DMS53 treated with DMSO at 0.1 percent for 48 hours (cell line): ENCODE data around the gene SSRP1.
A peak's percentile ranks its signal among the peaks of the same experiment; 100 is the strongest.

Experiments used
- DNase-seq: peaks from one replicate; lab custom pipeline; 2025; ENCODE audit not compliant: unreplicated experiment; lab: John Stamatoyannopoulos, UW

The SSRP1 gene

GRCh38 chr11:57318178-57318577, 17.5 kb downstream of the SSRP1 start:
- DNase-seq = no peak

GRCh38 chr11:57316017-57316416, 19.7 kb downstream of the SSRP1 start:
- no peak for DNase-seq

DNA sequence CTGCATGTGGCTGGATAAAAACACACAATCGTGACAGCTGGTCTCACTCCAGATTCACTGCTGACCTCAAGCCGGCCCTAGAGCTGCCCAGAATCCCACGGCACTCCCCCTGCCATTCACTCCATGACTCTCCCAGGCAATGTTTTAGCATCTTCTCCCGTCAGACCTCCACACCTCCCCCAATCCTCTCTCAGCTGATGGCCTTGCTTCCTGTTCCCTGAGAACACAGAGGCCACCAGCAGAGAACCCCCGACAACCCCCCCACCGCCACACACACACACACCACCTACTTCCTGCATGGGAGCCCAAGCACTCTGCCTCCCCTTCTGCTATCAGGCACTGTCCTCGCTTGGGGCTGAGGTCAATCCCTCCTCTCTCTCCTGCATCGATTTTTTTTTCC, 20.2 kb downstream of the SSRP1 start:
- no peak for DNase-seq

GRCh38 chr11:57314221-57314973, 21.3 kb downstream of the SSRP1 start:
- no peak for DNase-seq

- no peak for DNase-seq
These were observed 21.9 kb downstream of the SSRP1 start for GRCh38 chr11:57313788-57314135.

DNA sequence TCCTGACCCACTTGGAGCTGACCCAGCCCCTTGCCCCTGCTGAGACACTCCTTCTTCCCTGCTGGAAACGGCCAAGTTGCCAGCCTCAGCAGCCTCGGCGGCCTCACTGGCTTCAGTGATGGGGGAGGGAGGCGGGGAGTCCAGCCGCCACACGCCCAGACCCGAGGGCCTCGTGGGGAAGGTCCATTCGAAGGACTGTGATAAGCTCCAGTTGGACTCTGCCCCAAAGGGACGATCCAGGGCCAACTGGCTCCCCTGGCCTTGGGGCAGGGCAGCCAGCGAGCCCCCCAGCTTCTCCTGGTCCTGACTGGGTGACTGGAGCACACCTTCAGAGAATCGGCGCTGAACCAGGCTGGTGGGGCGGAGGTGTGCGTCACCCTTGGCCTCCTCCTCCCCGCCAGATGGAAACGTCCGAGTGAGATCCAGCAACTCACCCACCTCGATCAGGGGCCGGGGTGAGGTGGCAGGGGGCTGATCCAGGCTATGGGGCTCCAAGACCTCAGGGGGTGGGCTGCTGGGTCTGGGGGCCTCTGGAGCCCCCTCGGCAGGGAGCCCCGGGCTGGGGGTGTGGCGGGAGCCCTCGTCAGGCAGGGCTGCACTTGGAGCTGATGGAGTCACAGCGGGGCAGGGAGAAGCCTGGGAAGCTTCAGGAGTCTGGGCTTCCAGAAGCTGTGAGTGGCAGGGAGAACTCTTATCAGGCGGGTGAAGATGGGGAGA, 22.5 kb downstream of the SSRP1 start:
- DNase-seq = no peak

- no peak for DNase-seq
These were observed 23.1 kb downstream of the SSRP1 start for GRCh38 chr11:57312511-57313021.

- DNase-seq = peak; percentile 29
These were observed 24.4 kb downstream of the SSRP1 start for GRCh38 chr11:57311109-57311936.

DNA sequence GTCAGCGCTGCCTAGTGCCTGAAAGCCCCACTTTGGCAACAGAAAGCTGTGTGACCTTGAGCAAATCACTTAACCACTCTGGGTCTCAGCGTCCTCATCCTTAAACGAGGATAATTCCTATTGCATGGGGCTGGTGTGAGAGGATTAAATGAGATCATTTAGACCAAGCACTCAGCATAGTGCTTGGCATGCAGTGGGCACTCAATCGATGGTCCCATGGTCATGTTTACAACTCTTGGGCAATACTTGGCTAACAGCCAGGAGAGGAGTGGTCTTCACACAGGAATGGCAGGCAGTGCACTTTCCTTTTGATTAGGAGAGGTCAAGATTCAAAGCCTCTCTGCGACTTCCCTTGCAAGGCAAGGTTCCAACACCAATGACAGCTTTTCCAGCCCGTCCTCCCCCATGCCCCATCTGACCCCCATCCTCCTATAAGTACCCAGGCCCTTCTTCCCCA, 25.0 kb downstream of the SSRP1 start:
- no peak for DNase-seq

GRCh38 chr11:57310091-57310490, 25.6 kb downstream of the SSRP1 start:
- DNase-seq = no peak

GRCh38 chr11:57309106-57310059, 26.3 kb downstream of the SSRP1 start:
- no peak for DNase-seq

- no peak for DNase-seq
These were observed 27.1 kb downstream of the SSRP1 start for GRCh38 chr11:57308426-57309060.

DNA sequence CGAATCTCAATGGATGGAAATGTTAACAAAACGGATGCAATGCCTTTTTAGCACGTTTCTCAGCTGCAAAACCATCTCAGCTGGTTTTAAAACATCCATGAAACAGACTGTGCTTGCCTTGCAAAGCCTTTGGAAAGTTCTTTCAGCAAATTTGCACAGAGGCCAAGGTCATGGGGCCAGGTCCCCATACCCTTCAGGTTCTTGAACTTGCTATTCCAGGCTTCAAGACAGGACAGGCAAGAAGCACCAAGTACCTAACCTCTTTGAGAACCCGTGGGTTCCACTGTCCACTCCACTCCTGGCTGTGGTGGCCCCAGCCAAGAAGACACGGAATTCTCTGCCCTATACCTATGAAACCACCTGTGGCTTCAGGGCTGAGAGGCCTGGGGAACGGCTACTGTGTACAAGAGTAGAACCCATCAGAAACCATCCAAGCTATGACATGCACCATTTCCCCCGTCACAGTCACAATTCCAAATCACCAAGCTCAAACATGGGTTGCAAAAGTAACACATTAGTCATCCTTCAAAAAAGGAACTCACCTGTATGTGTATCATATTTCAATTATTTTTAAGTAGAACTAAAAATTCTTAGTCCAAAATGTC, 27.9 kb downstream of the SSRP1 start:
- DNase-seq = no peak

GRCh38 chr11:57306940-57307565, 28.6 kb downstream of the SSRP1 start:
- no peak for DNase-seq

DNA sequence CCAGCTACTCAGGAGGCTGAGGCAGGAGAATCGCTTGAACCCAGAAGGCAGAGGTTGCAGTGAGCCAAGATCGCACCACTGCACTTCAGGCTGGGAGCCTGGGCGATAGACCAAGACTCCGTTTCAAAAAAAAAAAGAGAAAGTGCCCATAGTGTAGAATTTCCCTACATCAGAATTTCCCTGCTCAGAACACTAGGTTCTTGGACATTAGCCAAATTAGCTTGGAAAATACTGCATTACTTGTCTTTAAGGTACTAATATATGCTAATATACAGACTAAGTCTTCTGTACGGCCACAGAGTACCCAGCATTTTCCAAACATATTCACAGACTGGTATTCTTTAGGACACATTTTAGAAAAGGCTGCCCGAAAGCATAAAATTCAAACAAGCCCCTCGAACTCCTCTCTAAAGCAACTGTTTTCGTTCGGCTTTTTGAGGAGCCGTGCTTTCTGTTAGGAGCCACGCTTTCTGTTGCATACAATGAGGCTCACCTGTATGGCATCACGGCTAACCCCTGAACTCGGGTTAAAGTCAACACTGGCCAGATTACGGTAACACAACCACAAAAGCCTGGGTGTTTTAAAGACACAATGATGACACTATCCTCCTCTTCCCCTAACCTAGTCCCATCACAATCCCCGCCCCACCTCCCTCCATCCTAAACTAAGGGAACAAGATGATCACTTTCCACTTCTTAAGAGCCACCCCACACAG, 29.4 kb downstream of the SSRP1 start:
- DNase-seq = no peak

DNA sequence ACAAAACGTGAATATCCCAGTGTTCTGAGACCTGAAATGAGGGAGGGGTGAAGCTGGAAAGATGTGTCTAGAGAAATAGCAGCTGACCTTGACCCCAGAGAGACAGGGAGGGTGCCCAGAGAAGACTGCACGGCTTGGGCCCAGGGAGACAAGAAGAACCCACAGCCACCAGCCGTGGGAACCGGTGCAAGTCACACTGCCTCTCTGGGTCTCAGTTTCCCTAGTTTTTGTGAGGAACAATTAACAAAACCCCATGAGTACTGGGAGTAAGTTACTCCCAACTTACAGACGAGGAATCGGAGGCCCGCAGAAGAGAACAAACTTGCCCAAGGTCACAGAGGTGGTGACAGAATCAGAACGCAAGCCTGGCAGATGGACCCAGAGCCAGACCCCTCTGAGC, 30.2 kb downstream of the SSRP1 start:
- no peak for DNase-seq

DNA sequence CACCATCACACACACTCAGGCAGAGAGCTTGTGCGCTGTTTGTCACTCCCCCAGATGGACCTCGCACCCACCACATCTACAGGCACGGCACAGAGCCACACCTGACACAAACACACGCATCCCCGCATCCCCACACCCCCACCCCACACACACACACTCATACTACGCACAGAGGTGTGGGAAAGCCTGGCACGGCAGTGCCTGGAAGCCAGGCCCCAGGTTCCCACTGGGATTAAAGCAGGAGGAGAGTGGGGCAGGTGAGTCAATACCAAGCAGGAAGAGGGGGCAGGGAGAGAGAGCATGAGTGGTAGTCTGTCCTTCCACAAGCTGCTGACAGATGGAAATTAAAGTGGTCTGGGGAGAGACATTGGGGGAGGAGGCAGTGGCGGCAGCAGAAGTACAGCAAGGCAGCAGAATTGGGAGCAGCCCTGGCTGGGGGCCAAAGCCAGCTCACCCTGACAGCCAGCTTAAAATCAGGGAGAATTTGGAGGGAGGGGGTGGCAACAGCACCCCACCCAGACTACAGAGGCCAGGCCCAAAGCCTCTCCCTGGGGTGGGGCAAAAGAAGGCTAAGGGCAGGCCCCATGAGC, 31.6 kb downstream of the SSRP1 start:
- peak; percentile 69 for DNase-seq
